ENCODE data around the gene TMEM19. TPM values are rescaled to one million over a fixed set of nuclear protein-coding genes. Genes with fewer than 3 reads are reported as not detected.

The TMEM19 gene
- total RNA-seq, 4 donors from 2014 or later = 20.4 to 47.6 (median 38.6) TPM

- no peak overlapping the region for H3K4me3 ChIP-seq (ENCODE audit: low read depth, poor library complexity, severe bottlenecking)
- no peak for DNase-seq (ENCODE audit: low spot score in 2 of 2)
- intact Hi-C loops (cut with DNase I; ENCODE audit: low total_unique reads) = no loop called here
- 83 to 86% methylated on average over 2 of the region's 2 CpGs for WGBS, 2 donors
- TF ChIP-seq POLR2A (IDR thresholded peaks at IDR 0.05) = no peak
- no peak for TF ChIP-seq CTCF (IDR thresholded peaks at IDR 0.05)
Observed at GRCh38 chr12:71641390-71641789, 44.5 kb upstream of the TMEM19 start.

GRCh38 chr12:71642264-71642663 is 43.6 kb upstream of the TMEM19 start:
- intact Hi-C loops (cut with DNase I; ENCODE audit: low total_unique reads) = no loop called here
- TF ChIP-seq CTCF (IDR thresholded peaks at IDR 0.05) = no peak
- no peak for TF ChIP-seq POLR2A (IDR thresholded peaks at IDR 0.05)
- DNase-seq (ENCODE audit: low spot score in 2 of 2) = no peak
- H3K4me3 ChIP-seq (ENCODE audit: low read depth, poor library complexity, severe bottlenecking) = no peak overlapping the region
- 70 to 73% methylated on average over 2 of the region's 2 CpGs for WGBS, 2 donors

- 74 to 89% methylated on average over 3 of the region's 3 CpGs for WGBS, 2 donors
- intact Hi-C loops (cut with DNase I; ENCODE audit: low total_unique reads) = no loop called here
- H3K4me3 ChIP-seq (ENCODE audit: low read depth, poor library complexity, severe bottlenecking) = no peak overlapping the region
- TF ChIP-seq POLR2A (IDR thresholded peaks at IDR 0.05) = no peak
- no peak for TF ChIP-seq CTCF (IDR thresholded peaks at IDR 0.05)
- DNase-seq (ENCODE audit: low spot score in 2 of 2) = no peak
Observed at GRCh38 chr12:71645268-71645667, 40.6 kb upstream of the TMEM19 start.

- intact Hi-C loops (cut with DNase I; ENCODE audit: low total_unique reads) = no loop called here
- DNase-seq (ENCODE audit: low spot score in 2 of 2) = no peak
- WGBS, 2 donors = 96 to 97% methylated on average over 3 of the region's 3 CpGs
- TF ChIP-seq POLR2A (IDR thresholded peaks at IDR 0.05) (no peak), CTCF (IDR thresholded peaks at IDR 0.05) (no peak)
- no peak overlapping the region for H3K4me3 ChIP-seq (ENCODE audit: low read depth, poor library complexity, severe bottlenecking)
Observed at GRCh38 chr12:71646512-71646911, 39.4 kb upstream of the TMEM19 start.

GRCh38 chr12:71648537-71648936 is 37.3 kb upstream of the TMEM19 start:
- TF ChIP-seq CTCF (IDR thresholded peaks at IDR 0.05) (no peak), POLR2A (IDR thresholded peaks at IDR 0.05) (no peak)
- no peak for DNase-seq (ENCODE audit: low spot score in 2 of 2)
- H3K4me3 ChIP-seq (ENCODE audit: low read depth, poor library complexity, severe bottlenecking) = no peak overlapping the region
- intact Hi-C loops (cut with DNase I; ENCODE audit: low total_unique reads) = no loop called here
- WGBS, 2 donors = 87 to 88% methylated on average over 4 of the region's 4 CpGs

- WGBS, 2 donors = 94 to 95% methylated on average over 2 of the region's 2 CpGs
- TF ChIP-seq CTCF (IDR thresholded peaks at IDR 0.05) (no peak), POLR2A (IDR thresholded peaks at IDR 0.05) (no peak)
- no peak for DNase-seq (ENCODE audit: low spot score in 2 of 2)
- no peak overlapping the region for H3K4me3 ChIP-seq (ENCODE audit: low read depth, poor library complexity, severe bottlenecking)
- intact Hi-C loops (cut with DNase I; ENCODE audit: low total_unique reads) = no loop called here
Observed at GRCh38 chr12:71649401-71649800, 36.5 kb upstream of the TMEM19 start.

All from lower leg skin (tissue), 4 donors.